ENCODE data around the gene SPNS2.

Gene SPNS2

DNA sequence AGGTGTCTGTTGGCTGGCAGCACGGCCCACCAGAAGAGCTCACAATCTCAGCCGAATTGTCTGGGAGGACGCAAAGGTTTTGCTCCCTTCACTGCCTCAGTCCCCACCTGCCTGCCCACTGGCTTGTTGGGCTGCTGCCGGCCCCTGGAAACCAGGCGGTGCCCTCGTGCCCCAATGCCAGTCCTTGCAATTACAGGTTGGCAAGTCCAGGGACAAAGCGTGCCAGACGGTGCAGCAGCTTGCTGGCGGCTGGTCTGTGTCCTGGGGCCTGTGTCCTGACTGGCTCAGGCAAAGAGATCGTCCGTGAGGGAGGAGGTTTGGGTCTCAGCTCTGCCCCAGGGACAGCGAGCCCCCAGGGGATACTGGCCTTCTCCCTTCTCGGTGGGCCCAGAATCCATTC is 24.6 kb upstream of the SPNS2 start:
- Histone ChIP-seq H3K9me3 (ENCODE audit: control insufficient read depth, insufficient read depth, low read depth, low read length) (no peaks in the 10 kb centered on the region), H3K4me3 (ENCODE audit: low read depth, low read length) (no peak overlapping the region), H3K36me3 (ENCODE audit: control insufficient read depth, insufficient read depth, low read length) (no peaks in the 10 kb centered on the region), H3K27me3 (ENCODE audit: control insufficient read depth, insufficient read depth, low read length) (no peaks in the 10 kb centered on the region), H3K4me1 (ENCODE audit: control insufficient read depth, insufficient read depth, low read length) (no peaks in the 10 kb centered on the region), H3K27ac (ENCODE audit: low read depth, low read length) (no peak overlapping the region), H3K9ac (ENCODE audit: low read length) (no peak overlapping the region)

DNA sequence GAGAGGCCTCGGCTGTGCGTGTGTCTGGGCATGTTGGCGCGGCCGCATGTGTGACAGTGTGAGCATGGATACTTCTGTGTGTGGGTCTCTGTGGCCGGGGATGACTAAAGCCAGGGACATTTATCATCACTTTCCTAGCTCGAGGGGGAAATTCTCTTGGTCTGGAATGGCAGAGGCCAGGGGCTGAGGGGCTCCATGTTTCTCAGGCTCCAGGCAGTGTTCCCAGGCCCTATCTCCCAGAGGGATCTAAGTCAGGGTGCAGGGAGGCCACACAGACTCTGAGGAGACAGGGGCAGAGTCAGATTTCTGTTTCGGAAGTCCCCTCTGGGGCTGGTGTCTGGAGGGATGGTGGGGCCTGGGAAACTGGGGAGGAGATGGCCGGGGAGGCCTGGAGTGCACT is 23.7 kb upstream of the SPNS2 start:
- no peaks in the 10 kb centered on the region for H3K36me3 ChIP-seq (ENCODE audit: control insufficient read depth, insufficient read depth, low read length)
- H3K4me1 ChIP-seq (ENCODE audit: control insufficient read depth, insufficient read depth, low read length) = no peaks in the 10 kb centered on the region
- H3K27ac ChIP-seq (ENCODE audit: low read depth, low read length) = no peak overlapping the region
- H3K9ac ChIP-seq (ENCODE audit: low read length) = no peak overlapping the region
- H3K4me3 ChIP-seq (ENCODE audit: low read depth, low read length) = no peak overlapping the region
- no peaks in the 10 kb centered on the region for H3K9me3 ChIP-seq (ENCODE audit: control insufficient read depth, insufficient read depth, low read depth, low read length)
- H3K27me3 ChIP-seq (ENCODE audit: control insufficient read depth, insufficient read depth, low read length) = no peaks in the 10 kb centered on the region

DNA sequence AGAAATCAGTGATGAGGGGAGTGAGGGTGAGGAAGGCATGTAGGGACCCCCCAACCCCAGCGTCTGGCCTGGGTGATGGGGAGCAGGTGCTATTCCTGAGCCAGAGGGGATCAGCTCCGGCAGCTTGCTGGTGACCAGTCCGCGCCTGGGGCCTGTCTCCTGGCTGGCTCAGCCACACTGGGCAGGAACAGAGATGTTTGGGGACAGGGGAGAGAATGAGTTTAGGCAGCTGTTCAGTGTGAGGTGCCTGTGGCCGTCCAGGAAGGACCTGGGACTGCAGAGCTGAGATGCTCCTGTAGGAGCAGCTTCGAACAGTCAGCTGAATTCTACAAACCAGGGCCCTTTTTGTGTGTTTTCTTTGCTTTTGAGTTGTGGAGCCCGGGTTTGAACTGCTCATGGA is 23.2 kb upstream of the SPNS2 start:
- Histone ChIP-seq H3K27me3 (ENCODE audit: control insufficient read depth, insufficient read depth, low read length) (no peaks in the 10 kb centered on the region), H3K27ac (ENCODE audit: low read depth, low read length) (no peak overlapping the region), H3K9ac (ENCODE audit: low read length) (no peak overlapping the region), H3K36me3 (ENCODE audit: control insufficient read depth, insufficient read depth, low read length) (no peaks in the 10 kb centered on the region), H3K4me1 (ENCODE audit: control insufficient read depth, insufficient read depth, low read length) (0 out of 2 replicates have a peak, but pooled peaks cover under 1% of the 10 kb centered on the region), H3K4me3 (ENCODE audit: low read depth, low read length) (no peak overlapping the region), H3K9me3 (ENCODE audit: control insufficient read depth, insufficient read depth, low read depth, low read length) (no peaks in the 10 kb centered on the region)

DNA sequence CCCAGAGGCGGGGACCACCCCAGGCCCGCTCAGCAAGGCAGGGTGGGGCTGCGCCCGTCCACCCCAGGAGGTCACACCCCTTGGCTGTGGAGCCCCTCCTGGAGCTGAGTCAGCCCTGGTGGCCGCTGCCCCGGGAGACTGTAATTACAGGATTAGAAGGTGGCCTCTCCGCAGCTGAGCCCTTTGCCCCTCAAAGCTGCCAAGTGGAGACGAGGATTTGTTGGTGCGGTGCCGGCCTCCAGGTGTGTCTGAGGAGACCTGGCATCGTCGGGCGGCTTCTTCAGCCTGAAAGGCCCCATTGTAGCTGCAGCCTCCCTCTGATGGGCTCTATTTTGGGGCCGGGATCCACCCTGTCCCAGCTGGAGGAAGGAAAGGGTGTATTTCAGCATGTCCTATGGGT is 22.7 kb upstream of the SPNS2 start:
- H3K27me3 ChIP-seq (ENCODE audit: control insufficient read depth, insufficient read depth, low read length) = no peaks in the 10 kb centered on the region
- no peaks in the 10 kb centered on the region for H3K9me3 ChIP-seq (ENCODE audit: control insufficient read depth, insufficient read depth, low read depth, low read length)
- H3K9ac ChIP-seq (ENCODE audit: low read length) = no peak overlapping the region
- H3K27ac ChIP-seq (ENCODE audit: low read depth, low read length) = no peak overlapping the region
- H3K4me1 ChIP-seq (ENCODE audit: control insufficient read depth, insufficient read depth, low read length) = peaks cover 6% of the 10 kb centered on the region; the same call in 1 of the 2 replicates
- H3K36me3 ChIP-seq (ENCODE audit: control insufficient read depth, insufficient read depth, low read length) = no peaks in the 10 kb centered on the region
- H3K4me3 ChIP-seq (ENCODE audit: low read depth, low read length) = no peak overlapping the region

DNA sequence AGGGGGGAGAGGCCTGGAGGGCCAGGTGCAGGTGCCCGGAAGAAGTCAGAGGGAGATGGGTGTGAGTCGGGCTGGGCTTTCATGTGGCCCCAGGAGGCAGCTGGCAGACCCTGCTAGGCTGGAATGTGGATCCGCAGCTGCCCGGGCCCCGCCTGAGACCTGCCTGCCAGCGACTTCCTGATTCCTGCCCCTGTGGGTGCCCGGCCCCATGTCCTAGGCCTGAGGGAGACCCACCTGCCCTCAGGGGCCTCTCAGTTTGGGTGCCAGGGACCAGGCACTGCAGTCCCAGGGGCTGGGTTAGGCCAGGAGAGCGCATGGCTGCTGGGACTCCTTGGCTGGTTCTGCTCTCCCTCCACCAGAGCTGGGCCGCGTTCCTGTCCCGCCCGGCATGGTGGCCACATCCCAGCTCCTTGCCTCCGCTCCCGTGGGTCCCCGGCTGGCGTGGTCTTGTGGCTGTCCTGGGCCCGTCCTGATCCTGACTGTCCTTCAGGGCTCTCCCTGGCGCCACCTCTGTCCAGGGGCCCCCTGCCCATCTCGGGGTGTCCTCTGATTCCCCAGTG is 22.1 kb upstream of the SPNS2 start:
- peaks cover 9% of the 10 kb centered on the region; the same call in 1 of the 2 replicates for H3K4me1 ChIP-seq (ENCODE audit: control insufficient read depth, insufficient read depth, low read length)
- H3K9me3 ChIP-seq (ENCODE audit: control insufficient read depth, insufficient read depth, low read depth, low read length) = no peaks in the 10 kb centered on the region
- H3K27ac ChIP-seq (ENCODE audit: low read depth, low read length) = no peak overlapping the region
- no peak overlapping the region for H3K9ac ChIP-seq (ENCODE audit: low read length)
- no peaks in the 10 kb centered on the region for H3K27me3 ChIP-seq (ENCODE audit: control insufficient read depth, insufficient read depth, low read length)
- no peaks in the 10 kb centered on the region for H3K36me3 ChIP-seq (ENCODE audit: control insufficient read depth, insufficient read depth, low read length)
- no peak overlapping the region for H3K4me3 ChIP-seq (ENCODE audit: low read depth, low read length)

DNA sequence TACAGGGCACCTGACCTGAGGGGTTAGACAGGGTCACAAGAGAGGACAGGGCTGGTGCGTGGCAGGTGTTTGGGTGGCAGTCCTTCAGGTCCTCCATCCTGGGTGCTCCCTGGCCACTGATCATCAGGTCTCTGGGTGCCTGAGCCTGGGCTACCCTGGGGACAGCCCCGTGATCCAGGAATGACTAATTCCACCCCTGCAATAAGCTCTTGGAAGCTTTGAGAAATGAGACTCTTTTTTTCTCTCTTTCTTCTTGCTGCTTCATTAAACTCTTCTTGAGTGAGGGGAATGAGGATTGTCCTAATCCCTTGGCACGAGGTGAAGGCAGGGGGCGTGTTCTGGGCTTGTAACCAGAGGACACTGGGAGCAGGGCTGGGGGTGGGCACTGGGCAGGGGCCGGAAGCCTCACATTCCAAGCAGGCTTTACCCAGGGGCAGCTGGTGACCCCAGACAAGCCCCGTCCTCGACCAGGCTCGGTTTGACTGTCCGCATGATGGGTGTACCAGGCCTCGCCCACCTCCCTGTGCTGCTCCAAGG is 21.4 kb upstream of the SPNS2 start:
- H3K4me1 ChIP-seq (ENCODE audit: control insufficient read depth, insufficient read depth, low read length) = peaks cover 9% of the 10 kb centered on the region; the same call in 1 of the 2 replicates
- no peaks in the 10 kb centered on the region for H3K27me3 ChIP-seq (ENCODE audit: control insufficient read depth, insufficient read depth, low read length)
- H3K4me3 ChIP-seq (ENCODE audit: low read depth, low read length) = no peak overlapping the region
- H3K36me3 ChIP-seq (ENCODE audit: control insufficient read depth, insufficient read depth, low read length) = no peaks in the 10 kb centered on the region
- no peaks in the 10 kb centered on the region for H3K9me3 ChIP-seq (ENCODE audit: control insufficient read depth, insufficient read depth, low read depth, low read length)
- no peak overlapping the region for H3K9ac ChIP-seq (ENCODE audit: low read length)
- no peak overlapping the region for H3K27ac ChIP-seq (ENCODE audit: low read depth, low read length)

DNA sequence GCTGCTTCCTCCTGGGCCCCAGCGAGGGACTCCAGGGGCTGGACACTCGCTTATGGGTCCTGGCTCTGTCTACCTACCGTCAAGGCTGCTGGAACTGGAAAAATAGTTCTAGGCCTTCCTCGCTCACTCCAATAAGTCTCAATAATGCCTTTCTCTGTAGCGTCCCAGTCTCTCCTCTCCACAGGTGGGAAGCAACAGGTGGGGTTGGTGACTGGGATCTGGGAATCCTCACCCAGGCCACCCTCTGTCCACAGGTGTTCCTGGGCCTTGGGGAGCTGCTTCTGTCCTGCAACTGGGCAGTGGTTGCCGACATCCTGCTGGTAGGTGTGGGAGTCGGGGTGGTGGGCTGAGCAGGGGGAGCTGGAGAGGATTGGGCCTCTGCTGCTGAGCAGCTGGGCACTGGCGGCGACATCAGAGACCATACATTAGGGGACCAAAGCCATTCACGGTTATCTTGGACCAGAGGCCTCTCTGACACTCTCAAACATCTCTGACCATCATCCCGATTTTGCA is 20.3 kb upstream of the SPNS2 start:
- Histone ChIP-seq H3K9me3 (ENCODE audit: control insufficient read depth, insufficient read depth, low read depth, low read length) (no peaks in the 10 kb centered on the region), H3K27me3 (ENCODE audit: control insufficient read depth, insufficient read depth, low read length) (no peaks in the 10 kb centered on the region), H3K9ac (ENCODE audit: low read length) (no peak overlapping the region), H3K27ac (ENCODE audit: low read depth, low read length) (no peak overlapping the region), H3K4me1 (ENCODE audit: control insufficient read depth, insufficient read depth, low read length) (peaks cover 11% of the 10 kb centered on the region; the same call in 1 of the 2 replicates), H3K4me3 (ENCODE audit: low read depth, low read length) (no peak overlapping the region), H3K36me3 (ENCODE audit: control insufficient read depth, insufficient read depth, low read length) (no peaks in the 10 kb centered on the region)

DNA sequence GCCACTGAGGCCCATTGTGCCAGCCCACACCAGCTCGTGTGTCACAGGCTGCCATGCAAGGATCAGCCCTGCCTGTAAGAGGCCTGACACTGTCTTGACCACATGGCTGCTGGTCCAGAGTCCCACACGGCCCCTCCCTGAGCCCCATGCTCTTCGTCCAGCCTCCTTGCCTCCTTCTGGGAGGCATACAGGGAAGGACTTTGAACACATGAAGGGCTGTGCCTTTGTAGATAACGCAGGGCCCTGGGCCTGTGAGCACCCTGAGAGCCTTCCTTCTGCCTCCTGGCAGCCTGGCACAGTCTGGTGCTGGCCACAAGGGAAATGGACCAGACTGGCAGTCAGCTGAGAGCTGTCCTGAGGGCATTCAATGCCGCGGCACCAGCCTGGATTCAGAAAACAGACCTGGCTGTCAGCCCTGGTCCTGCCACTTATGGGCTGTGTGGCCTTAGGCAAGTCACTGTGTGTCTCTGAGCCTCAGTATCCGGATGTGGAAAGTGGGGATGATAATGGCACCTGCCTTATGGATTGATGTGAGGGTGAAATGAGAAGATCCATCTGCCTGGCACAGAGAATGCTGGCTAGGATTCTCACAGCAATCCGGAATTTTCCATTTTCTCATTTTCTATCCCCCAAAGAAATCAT is 19.2 kb upstream of the SPNS2 start:
- Histone ChIP-seq H3K27ac (ENCODE audit: low read depth, low read length) (no peak overlapping the region), H3K9me3 (ENCODE audit: control insufficient read depth, insufficient read depth, low read depth, low read length) (no peaks in the 10 kb centered on the region), H3K9ac (ENCODE audit: low read length) (no peak overlapping the region), H3K36me3 (ENCODE audit: control insufficient read depth, insufficient read depth, low read length) (no peaks in the 10 kb centered on the region), H3K4me1 (ENCODE audit: control insufficient read depth, insufficient read depth, low read length) (peaks cover 15% of the 10 kb centered on the region; the same call in 1 of the 2 replicates), H3K4me3 (ENCODE audit: low read depth, low read length) (no peak overlapping the region), H3K27me3 (ENCODE audit: control insufficient read depth, insufficient read depth, low read length) (no peaks in the 10 kb centered on the region)

DNA sequence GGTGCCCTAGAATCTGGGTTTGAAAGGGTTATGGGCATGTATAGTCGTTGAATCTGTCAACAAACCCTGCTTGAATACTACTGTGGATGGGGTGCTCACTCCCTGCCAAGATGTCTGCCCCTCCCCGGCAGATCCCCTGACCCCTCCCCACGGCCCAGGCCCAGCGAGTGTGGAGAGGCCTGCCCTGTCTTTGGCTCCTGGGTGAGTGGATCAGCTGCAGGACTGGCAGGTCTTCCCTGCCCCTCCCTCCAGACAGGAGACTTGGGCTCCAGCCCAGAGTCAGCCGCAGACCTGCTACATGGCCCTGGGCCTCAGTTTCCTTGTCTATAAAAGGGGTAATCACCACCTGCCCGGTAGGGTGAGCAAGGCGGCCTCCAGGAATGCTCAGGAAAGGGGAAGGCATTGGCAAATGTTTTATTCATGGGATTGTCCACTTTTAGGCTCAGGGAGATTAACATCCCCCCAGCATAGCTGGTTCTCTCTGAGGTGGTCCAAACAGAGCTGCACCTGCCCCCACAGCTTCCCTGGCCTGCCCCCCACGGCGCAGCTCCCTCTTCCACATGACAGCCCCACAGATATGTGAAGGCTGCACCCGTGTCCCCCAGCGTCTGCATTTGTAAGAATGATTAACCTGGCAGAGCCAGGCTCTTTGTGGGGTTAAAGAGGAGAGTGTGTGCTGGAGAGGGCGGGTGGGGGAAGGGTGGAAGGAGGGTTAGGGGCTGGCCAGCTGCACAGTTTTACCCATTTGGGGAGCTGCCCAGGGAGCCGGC is 18.5 kb upstream of the SPNS2 start:
- no peak overlapping the region for H3K4me3 ChIP-seq (ENCODE audit: low read depth, low read length)
- no peak overlapping the region for H3K9ac ChIP-seq (ENCODE audit: low read length)

DNA sequence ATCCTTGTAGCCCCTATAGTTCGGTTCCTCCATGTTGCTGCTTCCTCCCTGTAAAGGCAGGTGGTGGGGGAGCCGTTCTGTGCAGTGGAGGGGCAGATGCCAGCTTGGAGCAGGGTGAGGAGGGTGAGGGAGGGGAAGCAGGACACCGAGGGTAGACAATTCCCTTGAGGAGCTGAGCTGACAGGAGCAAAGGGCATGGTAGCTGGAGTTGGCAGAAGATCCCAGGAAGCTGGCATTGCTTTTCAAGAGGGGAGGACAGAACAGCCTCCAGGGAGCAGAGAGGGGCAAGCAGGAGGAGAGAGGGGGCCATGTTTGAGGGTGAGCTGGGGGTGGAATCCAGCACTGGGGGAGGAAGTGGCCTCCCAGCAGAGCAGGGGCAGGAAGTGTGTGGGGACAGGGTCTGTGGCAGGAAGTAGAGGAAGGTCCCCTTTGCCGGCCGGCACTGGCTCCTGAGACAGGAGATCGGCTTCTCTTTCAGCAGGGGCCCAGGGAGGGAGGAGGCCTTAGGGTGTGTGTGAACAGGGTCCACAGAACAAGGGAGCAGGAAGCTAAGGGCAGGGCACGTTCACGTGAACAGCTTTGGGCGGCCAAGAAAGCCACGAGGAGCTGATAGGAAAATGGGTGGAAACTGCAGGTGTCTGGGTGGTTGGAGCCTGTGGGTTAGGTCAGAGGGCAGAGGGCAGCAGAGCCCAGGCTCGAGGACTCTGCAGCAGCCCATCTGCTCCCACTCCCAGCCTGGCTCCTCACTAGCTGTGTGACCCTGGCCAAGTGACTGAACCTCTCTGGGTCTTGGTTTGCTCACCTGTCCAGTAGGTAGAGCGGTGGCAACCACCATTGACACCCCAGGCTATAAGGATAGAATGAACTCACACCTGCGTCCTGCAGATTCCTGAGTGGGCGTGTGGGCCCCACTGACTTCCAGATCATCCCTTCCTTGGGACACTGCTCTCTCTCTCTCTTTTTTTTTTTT is 17.5 kb upstream of the SPNS2 start:
- no peak overlapping the region for H3K27ac ChIP-seq (ENCODE audit: low read depth, low read length)
- no peaks in the 10 kb centered on the region for H3K36me3 ChIP-seq (ENCODE audit: control insufficient read depth, insufficient read depth, low read length)
- peaks cover 15% of the 10 kb centered on the region; the same call in 1 of the 2 replicates for H3K4me1 ChIP-seq (ENCODE audit: control insufficient read depth, insufficient read depth, low read length)
- no peaks in the 10 kb centered on the region for H3K9me3 ChIP-seq (ENCODE audit: control insufficient read depth, insufficient read depth, low read depth, low read length)
- no peak overlapping the region for H3K9ac ChIP-seq (ENCODE audit: low read length)
- no peak overlapping the region for H3K4me3 ChIP-seq (ENCODE audit: low read depth, low read length)
- no peaks in the 10 kb centered on the region for H3K27me3 ChIP-seq (ENCODE audit: control insufficient read depth, insufficient read depth, low read length)

More for the DNA sequence above, 18.5 kb upstream of the SPNS2 start:
- Histone ChIP-seq H3K36me3 (ENCODE audit: control insufficient read depth, insufficient read depth, low read length) (no peaks in the 10 kb centered on the region), H3K9me3 (ENCODE audit: control insufficient read depth, insufficient read depth, low read depth, low read length) (no peaks in the 10 kb centered on the region), H3K27ac (ENCODE audit: low read depth, low read length) (no peak overlapping the region), H3K27me3 (ENCODE audit: control insufficient read depth, insufficient read depth, low read length) (no peaks in the 10 kb centered on the region), H3K4me1 (ENCODE audit: control insufficient read depth, insufficient read depth, low read length) (peaks cover 15% of the 10 kb centered on the region; the same call in 1 of the 2 replicates)
